OCI-LY1 (cell line): ENCODE measurements around the gene DMPK.

Experiments used
- H2AFZ ChIP-seq: fragments of 200-600 bp; sonication (generic), shearing (Covaris generic); 2 replicates; pipeline ENCODE4 v1.6.0; 2014; ENCODE audit warnings: antibody characterized with exemption, mild to moderate bottlenecking, low read length
- H3F3A ChIP-seq: fragments of 200-600 bp; sonication (generic), shearing (Covaris generic); 2 replicates; pipeline ENCODE4 v1.6.0; 2014; ENCODE audit warnings: mild to moderate bottlenecking, antibody characterized with exemption, low read length, moderate library complexity; ENCODE audit not compliant: insufficient read depth
- H3K27ac ChIP-seq: fragments of 200-600 bp; sonication (generic); 2 replicates; pipeline ENCODE4 v1.5.1; 2014; ENCODE audit warnings: low read length, mixed run types, mild to moderate bottlenecking, low read depth; ENCODE audit not compliant: poor library complexity, severe bottlenecking
- H3K27me3 ChIP-seq: fragments of 200-600 bp; sonication (generic); 2 replicates; pipeline ENCODE4 v1.6.0; 2014; ENCODE audit warnings: antibody characterized with exemption, mild to moderate bottlenecking, low read length, moderate library complexity; ENCODE audit not compliant: insufficient read depth
- H3K36me3 ChIP-seq: fragments of 200-600 bp; sonication (generic); 2 replicates; pipeline ENCODE4 v1.6.1; 2014; ENCODE audit warnings: mild to moderate bottlenecking, antibody characterized with exemption, low read length, moderate library complexity, mixed read lengths; ENCODE audit not compliant: insufficient read depth
- H3K4me1 ChIP-seq: fragments of 200-600 bp; sonication (generic); 2 replicates; pipeline ENCODE4 v1.5.1; 2014; ENCODE audit warnings: mild to moderate bottlenecking, low read length, moderate library complexity; ENCODE audit not compliant: insufficient read depth, severe bottlenecking
- H3K4me2 ChIP-seq: fragments of 200-600 bp; sonication (generic), shearing (Covaris generic); 2 replicates; pipeline ENCODE4 v1.6.1; 2014; ENCODE audit warnings: low read length
- H3K4me3 ChIP-seq: fragments of 200-600 bp; sonication (generic); 2 replicates; pipeline ENCODE4 v1.5.1; 2014; ENCODE audit warnings: low read length, low read depth, mild to moderate bottlenecking, mixed read lengths; ENCODE audit not compliant: poor library complexity, severe bottlenecking
- H3K79me2 ChIP-seq: fragments of 200-600 bp; shearing (Covaris generic); 2 replicates; pipeline ENCODE4 v1.6.1; 2016; ENCODE audit warnings: mixed run types, low read length, mixed read lengths; ENCODE audit not compliant: insufficient read depth
- H3K9ac ChIP-seq: fragments of 200-600 bp; sonication (generic), shearing (Covaris generic); 2 replicates; pipeline ENCODE4 v1.6.1; 2014; ENCODE audit warnings: mild to moderate bottlenecking, low read length, mixed read lengths
- H3K9me2 ChIP-seq: fragments of 200-600 bp; sonication (generic), shearing (Covaris generic); 2 replicates; pipeline ENCODE4 v1.6.1; 2014; ENCODE audit warnings: low read depth, mild to moderate bottlenecking, low read length, mixed read lengths
- H3K9me3 ChIP-seq: fragments of 200-600 bp; shearing (Covaris generic); 2 replicates; pipeline ENCODE4 v1.6.1; 2014; ENCODE audit warnings: low read length, mixed read lengths
- H4K20me1 ChIP-seq: fragments of 200-600 bp; sonication (generic), shearing (Covaris generic); 2 replicates; pipeline ENCODE4 v1.6.0; 2016; ENCODE audit warnings: mild to moderate bottlenecking, low read length; ENCODE audit not compliant: insufficient read depth
- CTCF ChIP-seq: fragments of 200-600 bp; sonication (generic), shearing (Covaris generic); IDR thresholded peaks from 2 replicates; pipeline ENCODE4 v1.5.1; 2017; ENCODE audit warnings: mild to moderate bottlenecking, antibody characterized with exemption, low read length, moderate library complexity, mixed read lengths
- EZH2 ChIP-seq: fragments of 200-600 bp; sonication (generic), shearing (Covaris generic); IDR thresholded peaks from 2 replicates; pipeline ENCODE4 v1.8.0; 2017; ENCODE audit warnings: borderline replicate concordance, mixed run types, mild to moderate bottlenecking, antibody characterized with exemption, low read length, moderate library complexity, mixed read lengths

DMPK gene

GRCh38 chr19:45764945-45765701 is 17.2 kb downstream of the DMPK start:
- H4K20me1 ChIP-seq: no peaks in the 10 kb centered on the region
- TF ChIP-seq CTCF (no peak), EZH2 (no peak)
- no peaks in the 10 kb centered on the region for H3F3A ChIP-seq
- H3K79me2 ChIP-seq: no peaks in the 10 kb centered on the region
- H3K9ac ChIP-seq: no peak overlapping the region
- H3K9me3 ChIP-seq: no peaks in the 10 kb centered on the region
- no peak overlapping the region for H3K4me2 ChIP-seq
- no peaks in the 10 kb centered on the region for H3K9me2 ChIP-seq
- no peak overlapping the region for H2AFZ ChIP-seq
- no peak overlapping the region for H3K27ac ChIP-seq
- no peaks in the 10 kb centered on the region for H3K36me3 ChIP-seq
- no peaks in the 10 kb centered on the region; the same call in 1 of the 2 replicates for H3K27me3 ChIP-seq
- H3K4me3 ChIP-seq: no peak overlapping the region
- H3K4me1 ChIP-seq: peaks cover 6% of the 10 kb centered on the region

GRCh38 chr19:45764475-45764874 is 17.8 kb downstream of the DMPK start:
- TF ChIP-seq CTCF: no peak
- TF ChIP-seq EZH2: no peak
- H3K4me1 ChIP-seq: peaks cover 6% of the 10 kb centered on the region
- H4K20me1 ChIP-seq: no peaks in the 10 kb centered on the region
- H3K9me3 ChIP-seq: no peaks in the 10 kb centered on the region
- no peak overlapping the region for H3K9ac ChIP-seq
- H3K4me3 ChIP-seq: no peak overlapping the region
- no peaks in the 10 kb centered on the region for H3K79me2 ChIP-seq
- no peaks in the 10 kb centered on the region; the same call in 1 of the 2 replicates for H3K27me3 ChIP-seq
- H3K9me2 ChIP-seq: no peaks in the 10 kb centered on the region
- no peaks in the 10 kb centered on the region for H3F3A ChIP-seq
- H3K4me2 ChIP-seq: no peak overlapping the region
- no peak overlapping the region for H3K27ac ChIP-seq
- no peaks in the 10 kb centered on the region for H3K36me3 ChIP-seq
- no peak overlapping the region for H2AFZ ChIP-seq

- Histone ChIP-seq H2AFZ (no peak overlapping the region), H3K9ac (no peak overlapping the region)
- no peak for TF ChIP-seq CTCF
- TF ChIP-seq EZH2: no peak
Observed at GRCh38 chr19:45763691-45764294, 18.5 kb downstream of the DMPK start.

More at GRCh38 chr19:45763691-45764294, 18.5 kb downstream of the DMPK start:
- no peaks in the 10 kb centered on the region for H3F3A ChIP-seq
- H3K79me2 ChIP-seq: no peaks in the 10 kb centered on the region
- H3K4me2 ChIP-seq: no peak overlapping the region
- no peaks in the 10 kb centered on the region for H3K9me2 ChIP-seq
- H3K4me1 ChIP-seq: peaks cover 6% of the 10 kb centered on the region
- no peaks in the 10 kb centered on the region for H3K36me3 ChIP-seq
- no peaks in the 10 kb centered on the region for H4K20me1 ChIP-seq
- H3K9me3 ChIP-seq: no peaks in the 10 kb centered on the region
- H3K4me3 ChIP-seq: no peak overlapping the region
- no peaks in the 10 kb centered on the region; the same call in 1 of the 2 replicates for H3K27me3 ChIP-seq
- no peak overlapping the region for H3K27ac ChIP-seq
